ENCODE data around the gene C1QTNF6. TPM values are rescaled to one million over a fixed set of nuclear protein-coding genes. Genes with fewer than 3 reads are reported as not detected.
"Not testable (repeated sequence)": the region's sequence is repeated elsewhere in the genome, so short reads cannot be mapped to it uniquely, and the experiment has no call there.

Gene C1QTNF6
- total and polyA plus RNA-seq, 3 donors from 2014 or later = 12.6 to 15.0 (median 14.8) TPM

DNA sequence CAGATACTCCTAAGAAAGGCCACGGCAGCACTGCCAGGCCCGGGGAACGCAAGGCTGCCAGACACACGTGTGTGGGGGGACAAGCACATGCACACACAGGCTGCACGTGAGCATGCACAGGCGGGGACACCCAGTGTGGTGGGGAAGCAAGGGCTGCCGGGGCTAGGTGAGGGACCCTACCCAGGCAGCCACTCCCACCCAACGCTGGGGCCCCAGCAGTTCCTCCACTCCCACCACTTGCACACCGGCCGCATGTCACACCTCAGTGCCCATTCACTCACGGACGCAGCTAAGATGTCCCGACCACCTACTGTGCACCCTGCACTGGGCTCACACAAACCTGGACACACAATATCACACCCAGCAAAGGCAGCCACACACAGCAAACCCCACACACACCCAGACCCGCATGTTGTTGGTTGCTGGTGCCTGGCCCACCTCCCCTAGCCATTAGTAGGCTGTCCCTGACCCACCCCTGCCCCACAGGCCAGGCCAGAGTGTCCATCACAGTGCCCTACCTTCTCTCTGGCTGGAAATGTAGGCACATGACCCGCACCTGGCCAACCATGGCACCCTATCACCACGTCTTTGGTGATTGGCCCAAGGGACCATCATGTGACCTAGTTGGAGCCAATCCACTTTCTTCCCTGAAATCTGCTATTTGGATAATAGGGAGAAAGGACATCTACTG lies 15.5 kb upstream of the C1QTNF6 start:
- TF ChIP-seq POLR2A (IDR thresholded peaks at IDR 0.05) = no peak
- TF ChIP-seq, protein P1, sequence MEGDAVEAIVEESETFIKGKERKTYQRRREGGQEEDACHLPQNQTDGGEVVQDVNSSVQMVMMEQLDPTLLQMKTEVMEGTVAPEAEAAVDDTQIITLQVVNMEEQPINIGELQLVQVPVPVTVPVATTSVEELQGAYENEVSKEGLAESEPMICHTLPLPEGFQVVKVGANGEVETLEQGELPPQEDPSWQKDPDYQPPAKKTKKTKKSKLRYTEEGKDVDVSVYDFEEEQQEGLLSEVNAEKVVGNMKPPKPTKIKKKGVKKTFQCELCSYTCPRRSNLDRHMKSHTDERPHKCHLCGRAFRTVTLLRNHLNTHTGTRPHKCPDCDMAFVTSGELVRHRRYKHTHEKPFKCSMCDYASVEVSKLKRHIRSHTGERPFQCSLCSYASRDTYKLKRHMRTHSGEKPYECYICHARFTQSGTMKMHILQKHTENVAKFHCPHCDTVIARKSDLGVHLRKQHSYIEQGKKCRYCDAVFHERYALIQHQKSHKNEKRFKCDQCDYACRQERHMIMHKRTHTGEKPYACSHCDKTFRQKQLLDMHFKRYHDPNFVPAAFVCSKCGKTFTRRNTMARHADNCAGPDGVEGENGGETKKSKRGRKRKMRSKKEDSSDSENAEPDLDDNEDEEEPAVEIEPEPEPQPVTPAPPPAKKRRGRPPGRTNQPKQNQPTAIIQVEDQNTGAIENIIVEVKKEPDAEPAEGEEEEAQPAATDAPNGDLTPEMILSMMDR (IDR thresholded peaks at IDR 0.05) = no peak
- Histone ChIP-seq H3K4me3 (no peak overlapping the region), H3K4me1 (peaks cover 4% of the 10 kb centered on the region), H3K9me3 (no peaks in the 10 kb centered on the region), H3K36me3 (ENCODE audit: low read depth, missing control alignments) (no peaks in the 10 kb centered on the region), H3K27ac (no peak overlapping the region), H3K27me3 (no peaks in the 10 kb centered on the region)
- no peak for DNase-seq
- WGBS, 2 donors = 67 to 74% methylated on average over 12 to 16 of the region's 16 CpGs
- intact Hi-C loops (cut with DNase I; ENCODE audit: low total_unique reads) = loop anchor here (5.0 kb wide), 1 partner anchor 41 kb away; no protein-coding TSS in a partner anchor

DNA sequence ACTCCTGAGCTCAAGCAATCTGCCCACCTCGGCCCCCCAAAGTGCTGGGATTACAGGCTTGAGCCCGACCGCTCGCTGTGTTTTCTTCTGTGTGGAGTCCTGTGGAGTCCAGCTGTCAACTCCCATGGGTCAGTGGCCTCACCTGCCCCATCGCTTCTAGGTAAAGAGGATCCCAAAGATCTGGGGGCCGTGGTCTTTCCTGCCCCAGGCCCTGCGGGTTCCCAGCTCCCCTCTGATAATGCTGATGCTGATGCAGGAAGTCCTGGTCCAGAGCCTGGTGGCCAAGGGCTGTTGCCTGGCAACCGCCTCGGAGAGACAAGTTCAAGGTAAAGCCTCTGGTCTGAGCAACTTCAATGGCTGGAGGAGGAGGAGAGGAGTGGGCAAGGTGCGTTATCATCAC lies 14.7 kb upstream of the C1QTNF6 start:
- 75 to 81% methylated on average over 5 to 10 of the region's 10 CpGs for WGBS, 2 donors
- Histone ChIP-seq H3K36me3 (ENCODE audit: low read depth, missing control alignments) (no peaks in the 10 kb centered on the region), H3K4me1 (peaks cover 11% of the 10 kb centered on the region), H3K4me3 (no peak overlapping the region), H3K9me3 (no peaks in the 10 kb centered on the region), H3K27me3 (no peaks in the 10 kb centered on the region), H3K27ac (no peak overlapping the region)
- no peak for DNase-seq
- TF ChIP-seq, protein P1 (IDR thresholded peaks at IDR 0.05) = no peak
- no peak for TF ChIP-seq POLR2A (IDR thresholded peaks at IDR 0.05)
- intact Hi-C loops (cut with DNase I; ENCODE audit: low total_unique reads) = loop anchor here (5.0 kb wide), 1 partner anchor 40 kb away; no protein-coding TSS in a partner anchor

DNA sequence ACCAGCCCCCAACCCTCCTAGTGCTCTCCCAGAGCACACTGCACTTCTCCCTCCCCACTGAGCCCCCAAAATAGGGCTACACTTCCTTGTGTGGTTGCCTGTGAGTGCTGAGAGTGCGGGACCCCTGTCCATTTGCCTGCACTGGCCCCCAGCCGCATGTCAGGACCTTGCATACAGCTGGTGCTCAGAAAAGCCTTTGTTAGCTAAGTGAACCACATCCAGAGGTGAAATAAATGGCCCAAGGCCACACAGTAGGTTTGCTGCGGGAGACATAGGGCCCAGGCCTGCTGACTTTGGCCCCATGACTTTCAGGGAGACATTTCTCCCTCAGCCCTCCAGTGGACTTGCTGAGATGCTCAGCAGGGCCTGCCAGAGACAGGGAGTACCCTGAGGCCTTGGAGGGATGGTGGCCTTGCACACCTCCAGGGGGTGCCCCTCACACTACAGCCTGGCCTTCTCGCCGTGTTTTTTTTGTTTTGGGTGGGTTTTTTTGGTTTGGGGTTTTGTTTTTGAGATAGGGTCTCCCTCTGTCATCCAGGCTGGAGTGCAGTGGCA lies 14.0 kb upstream of the C1QTNF6 start:
- H3K36me3 ChIP-seq (ENCODE audit: low read depth, missing control alignments) = no peaks in the 10 kb centered on the region
- intact Hi-C loops (cut with DNase I; ENCODE audit: low total_unique reads) = loop anchor here (5.0 kb wide), 1 partner anchor 40 kb away; no protein-coding TSS in a partner anchor
- H3K4me3 ChIP-seq = no peak overlapping the region
- H3K27me3 ChIP-seq = no peaks in the 10 kb centered on the region
- 79 to 90% methylated on average over 4 to 5 of the region's 5 CpGs for WGBS, 2 donors
- peaks cover 18% of the 10 kb centered on the region for H3K4me1 ChIP-seq
- H3K27ac ChIP-seq = no peak overlapping the region
- TF ChIP-seq POLR2A (IDR thresholded peaks at IDR 0.05) = no peak
- TF ChIP-seq, protein P1 (IDR thresholded peaks at IDR 0.05) = no peak
- H3K9me3 ChIP-seq = no peaks in the 10 kb centered on the region
- DNase-seq = no peak

DNA sequence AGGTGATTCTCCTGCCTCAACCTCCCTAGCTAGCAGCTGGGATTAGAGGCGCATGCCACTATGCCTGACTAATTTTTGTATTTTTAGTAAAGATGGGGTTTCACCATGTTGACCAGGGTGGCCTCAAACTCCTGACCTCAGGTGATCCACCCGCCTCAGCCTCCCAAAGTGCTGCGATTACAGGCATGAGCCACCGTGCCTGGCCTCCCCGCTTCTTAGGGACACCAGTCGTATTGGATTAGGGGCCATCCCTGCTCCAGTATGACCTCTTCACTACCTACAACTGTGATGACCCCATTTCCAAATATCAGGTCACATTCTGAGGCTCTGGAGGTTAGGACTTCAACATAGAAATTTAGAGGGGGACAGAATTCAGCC lies 13.4 kb upstream of the C1QTNF6 start:
- 94 to 98% methylated on average over 6 of the region's 6 CpGs for WGBS, 2 donors
- H3K9me3 ChIP-seq; H3K27ac ChIP-seq; H3K27me3 ChIP-seq; H3K4me3 ChIP-seq; DNase-seq; H3K36me3 ChIP-seq (ENCODE audit: low read depth, missing control alignments): not testable (repeated sequence)
- intact Hi-C loops (cut with DNase I; ENCODE audit: low total_unique reads) = loop anchor here (5.0 kb wide), 1 partner anchor 39 kb away; no protein-coding TSS in a partner anchor
- peaks cover 24% of the 10 kb centered on the region for H3K4me1 ChIP-seq

DNA sequence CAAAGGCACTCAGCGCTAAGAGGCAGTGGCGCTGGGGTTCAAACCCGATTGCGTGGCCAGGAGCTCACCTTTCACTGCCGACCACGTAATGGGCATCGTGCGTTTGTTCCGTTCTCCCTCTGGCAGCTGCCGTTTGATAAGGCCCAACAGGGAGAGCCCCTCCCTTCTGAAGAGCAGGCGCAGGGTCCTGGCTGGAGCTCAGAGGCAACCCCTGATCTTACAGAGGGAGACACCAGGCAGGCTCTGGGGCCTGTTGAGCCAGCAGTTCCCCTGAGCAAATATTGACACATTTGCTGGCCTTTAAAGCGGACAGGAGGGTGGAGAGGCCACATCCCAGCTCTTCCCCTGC lies 11.7 kb upstream of the C1QTNF6 start:
- Histone ChIP-seq H3K36me3 (ENCODE audit: low read depth, missing control alignments) (no peaks in the 10 kb centered on the region), H3K4me1 (peaks cover 31% of the 10 kb centered on the region), H3K9me3 (no peaks in the 10 kb centered on the region), H3K27ac (peak overlapping the region; percentile 12 to 18), H3K4me3 (peak overlapping the region; percentile 7 to 63), H3K27me3 (no peaks in the 10 kb centered on the region)
- no peak for TF ChIP-seq POLR2A (IDR thresholded peaks at IDR 0.05)
- TF ChIP-seq, protein P1 (IDR thresholded peaks at IDR 0.05) = no peak
- no peak for DNase-seq
- WGBS, 2 donors = 9 to 18% methylated on average over 11 to 12 of the region's 12 CpGs
- intact Hi-C loops (cut with DNase I; ENCODE audit: low total_unique reads) = loop anchor here (5.0 kb wide), 1 partner anchor 37 kb away; no protein-coding TSS in a partner anchor

Measured in testis (tissue), 3 donors.